ENCODE data around the gene RNF208. TPM values are rescaled to one million over a fixed set of nuclear protein-coding genes. Genes with fewer than 3 reads are reported as not detected.

The RNF208 gene
- total and polyA plus RNA-seq, 2 donors (not counting 3 experiments of a cell fraction or from before 2014, with no cell fraction given): 1.3 to 4.8 TPM

- FAIRE-seq: no peak
- ChIA-PET POLR2A (no interaction called here), CTCF (no interaction called here)
These were observed 44.1 kb upstream of the RNF208 start for GRCh38 chr9:137266162-137266527.

More at GRCh38 chr9:137266162-137266527, 44.1 kb upstream of the RNF208 start:
- H3K9me3 ChIP-seq (replicated peaks; ENCODE audit: control insufficient read depth, insufficient read depth, low read length): no peaks in the 10 kb centered on the region
- H4K20me1 ChIP-seq (replicated peaks; ENCODE audit: control insufficient read depth, extremely low read depth, insufficient read depth, low read length): no peaks in the 10 kb centered on the region
- BruUV-seq (replicated peaks): no TSS peak
- intact Hi-C loops (cut with micrococcal nuclease) (no loop called here), dilution Hi-C loops (cut with MboI; ENCODE audit: extremely low pct_ligation_motif_present, low sequenced_read_pairs) (no loop called here)
- no peak overlapping the region for H3K4me2 ChIP-seq (ENCODE audit: insufficient read depth, low read length)
- H3K27me3 ChIP-seq (ENCODE audit: control insufficient read depth in 2 of 2, insufficient read depth in 2 of 2, low read length in 2 of 2): no peaks in the 10 kb centered on the region
- no peak overlapping the region for H2AFZ ChIP-seq (ENCODE audit: low read depth, low read length)
- peaks cover 22% of the 10 kb centered on the region for H3K4me1 ChIP-seq (ENCODE audit: control insufficient read depth, extremely low read depth, insufficient read depth, low read length)
- no peaks in the 10 kb centered on the region for H3K9me1 ChIP-seq (replicated peaks; ENCODE audit: control insufficient read depth, extremely low read depth, insufficient read depth, low read length)
- no peaks in the 10 kb centered on the region for H3K79me2 ChIP-seq (ENCODE audit: control insufficient read depth, insufficient read depth, low read length)
- no peak overlapping the region for H3K9ac ChIP-seq (replicated peaks; ENCODE audit: extremely low read depth, insufficient read depth, low read length)
- H3K27ac ChIP-seq (ENCODE audit: insufficient read depth, low read depth, low read length): no peak overlapping the region
- no peak for DNase-seq (ENCODE audit: low read depth, low spot score)
- TF ChIP-seq MYC (IDR thresholded peaks at IDR 0.05; ENCODE audit: low read depth, low read length) (no peak), CTCF (IDR thresholded peaks at IDR 0.05; ENCODE audit: extremely low read depth in 1 of 2, insufficient read depth in 1 of 2, low read depth in 1 of 2, low read length in 2 of 2) (no peak), FOS (IDR thresholded peaks at IDR 0.05; ENCODE audit: borderline replicate concordance, insufficient read depth, low read length) (no peak), JUN (IDR thresholded peaks at IDR 0.05; ENCODE audit: borderline replicate concordance, insufficient read depth, insufficient read length, low read depth) (no peak), MAX (IDR thresholded peaks at IDR 0.05; ENCODE audit: insufficient read depth, insufficient read length) (no peak), POLR2AphosphoS5 (IDR thresholded peaks at IDR 0.05; ENCODE audit: insufficient read depth, low read depth, low read length) (no peak), GATA2 (IDR thresholded peaks at IDR 0.05; ENCODE audit: insufficient read depth, insufficient read length, low read depth, low read length) (no peak), POLR2A (IDR thresholded peaks at IDR 0.05; ENCODE audit: low read depth, low read length) (no peak), EZH2 (IDR thresholded peaks at IDR 0.05; ENCODE audit: borderline replicate concordance, low read depth, low read length, severe bottlenecking) (no peak)
- H3K36me3 ChIP-seq (ENCODE audit: control insufficient read depth in 2 of 2, extremely low read depth in 1 of 2, insufficient read depth in 2 of 2, low read length in 2 of 2): peaks cover 0 to 32% of the 10 kb centered on the region in 2 experiments
- H3K4me3 ChIP-seq (replicated peaks in 1 of 3; ENCODE audit: insufficient read depth in 1 of 3, low read depth in 1 of 3, low read length in 3 of 3): no peak overlapping the region

All from endothelial cell of umbilical vein (primary cell).